ENCODE measurements around the gene MYH10.

Gene MYH10

DNA sequence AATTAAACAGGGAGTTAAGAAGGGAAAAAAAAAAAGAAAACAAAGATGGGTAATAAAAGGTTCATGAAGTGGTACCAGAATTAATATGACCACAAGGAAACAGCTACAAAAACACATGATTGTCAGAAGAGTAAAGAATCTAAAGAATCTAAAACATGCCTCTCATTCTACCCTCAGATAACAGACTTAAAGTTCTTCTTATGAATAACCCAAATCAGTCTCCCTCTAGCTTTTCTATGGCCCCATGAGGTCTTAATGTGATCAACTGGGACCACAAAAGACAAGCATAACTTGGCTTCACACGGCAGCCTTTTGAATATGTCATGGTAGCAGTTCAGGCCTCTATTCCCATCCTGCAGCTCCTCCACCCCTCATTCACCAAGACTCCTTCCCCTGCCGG, 6.9 kb downstream of the MYH10 start:
- POLR2A ChIA-PET = no interaction called here
- CTCF ChIA-PET = interaction anchor here (1.3 to 1.6 kb wide), 2 partner anchors 15 to 162 kb away, joined by 3 to 5 read pairs; no protein-coding TSS in a partner anchor
- DNase-seq = no peak
- 100% methylated on average over 1 of the region's 2 CpGs for WGBS (ENCODE audit: insufficient coverage)
- Histone ChIP-seq H3K9me3 (ENCODE audit: control extremely low read depth in 1 of 5, control insufficient read depth in 4 of 5, insufficient read depth in 2 of 5, low read depth in 1 of 5, low read length in 4 of 5) (no peaks in the 10 kb centered on the region), H3K4me3 (ENCODE audit: control insufficient read depth in 1 of 7, extremely low read depth in 1 of 7, insufficient read depth in 4 of 7, low read depth in 2 of 7, low read length in 6 of 7) (no peak overlapping the region), H3K36me3 (ENCODE audit: control insufficient read depth in 4 of 4, insufficient read depth in 4 of 4, low read length in 3 of 4) (peaks cover 0 to 13% (median 2%) of the 10 kb centered on the region in 4 experiments), H3K27ac (ENCODE audit: insufficient read depth in 1 of 2, low read depth in 1 of 2, low read length in 2 of 2, poor library complexity in 1 of 2, severe bottlenecking in 2 of 2) (no peak overlapping the region), H3K27me3 (replicated peaks in 2 of 5; ENCODE audit: control insufficient read depth in 4 of 5, insufficient read depth in 5 of 5, low read length in 4 of 5) (peaks cover 5 to 21% (median 8%) of the 10 kb centered on the region in 5 experiments), H3K4me1 (ENCODE audit: control extremely low read depth in 1 of 4, control insufficient read depth in 4 of 4, insufficient read depth in 4 of 4, low read length in 3 of 4) (peaks cover 0 to 6% (median under 1%) of the 10 kb centered on the region in 4 experiments)

- no peak for DNase-seq
- H3K27ac ChIP-seq (ENCODE audit: insufficient read depth in 1 of 2, low read depth in 1 of 2, low read length in 2 of 2, poor library complexity in 1 of 2, severe bottlenecking in 2 of 2) = no peak overlapping the region
- peaks cover 3 to 13% (median 8%) of the 10 kb centered on the region in 5 experiments for H3K27me3 ChIP-seq (replicated peaks in 2 of 5; ENCODE audit: control insufficient read depth in 4 of 5, insufficient read depth in 5 of 5, low read length in 4 of 5)
- H3K4me1 ChIP-seq (ENCODE audit: control extremely low read depth in 1 of 4, control insufficient read depth in 4 of 4, insufficient read depth in 4 of 4, low read length in 3 of 4) = no peaks in the 10 kb centered on the region
- peaks cover 0 to 15% (median 2%) of the 10 kb centered on the region in 4 experiments for H3K36me3 ChIP-seq (ENCODE audit: control insufficient read depth in 4 of 4, insufficient read depth in 4 of 4, low read length in 3 of 4)
- H3K4me3 ChIP-seq (ENCODE audit: control insufficient read depth in 1 of 7, extremely low read depth in 1 of 7, insufficient read depth in 4 of 7, low read depth in 2 of 7, low read length in 6 of 7) = no peak overlapping the region
- H3K9me3 ChIP-seq (ENCODE audit: control extremely low read depth in 1 of 5, control insufficient read depth in 4 of 5, insufficient read depth in 2 of 5, low read depth in 1 of 5, low read length in 4 of 5) = peaks cover 0 to 3% (median 0%) of the 10 kb centered on the region in 5 experiments
- 55% methylated on average over 4 of the region's 4 CpGs for WGBS (ENCODE audit: insufficient coverage)
- ChIA-PET CTCF (interaction anchor here (1.0 to 1.6 kb wide), 3 partner anchors 17 to 164 kb away, joined by 3 to 5 read pairs (median 3); no protein-coding TSS in a partner anchor), POLR2A (no interaction called here)
Observed at GRCh38 chr17:8622191-8622590, 8.3 kb downstream of the MYH10 start.

DNA sequence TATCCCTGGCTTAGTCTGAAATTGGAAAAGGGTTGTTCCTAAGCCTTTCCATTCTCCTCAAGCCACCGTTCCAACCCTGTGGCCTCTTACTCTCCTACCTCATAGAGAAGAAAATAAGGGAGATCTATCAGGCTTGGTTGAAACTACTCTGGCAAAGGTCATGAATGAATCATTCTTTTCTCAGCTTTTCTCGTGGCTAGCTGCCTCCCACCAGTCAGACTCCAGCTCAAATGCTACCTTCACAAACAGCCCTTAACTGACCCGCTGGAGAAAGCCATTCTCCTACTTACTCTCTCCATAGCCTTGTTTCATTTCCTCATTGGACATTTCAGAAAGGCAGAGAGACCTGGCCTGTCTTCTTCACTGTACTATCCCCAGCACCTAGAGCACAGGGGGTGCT, 8.9 kb downstream of the MYH10 start:
- Histone ChIP-seq H3K36me3 (ENCODE audit: control insufficient read depth in 4 of 4, insufficient read depth in 4 of 4, low read length in 3 of 4) (peaks cover 0 to 18% (median 3%) of the 10 kb centered on the region in 4 experiments), H3K4me1 (ENCODE audit: control extremely low read depth in 1 of 4, control insufficient read depth in 4 of 4, insufficient read depth in 4 of 4, low read length in 3 of 4) (no peaks in the 10 kb centered on the region), H3K27ac (ENCODE audit: insufficient read depth in 1 of 2, low read depth in 1 of 2, low read length in 2 of 2, poor library complexity in 1 of 2, severe bottlenecking in 2 of 2) (no peak overlapping the region), H3K27me3 (replicated peaks in 2 of 5; ENCODE audit: control insufficient read depth in 4 of 5, insufficient read depth in 5 of 5, low read length in 4 of 5) (peaks cover 3 to 12% (median 7%) of the 10 kb centered on the region in 5 experiments), H3K4me3 (ENCODE audit: control insufficient read depth in 1 of 7, extremely low read depth in 1 of 7, insufficient read depth in 4 of 7, low read depth in 2 of 7, low read length in 6 of 7) (no peak overlapping the region), H3K9me3 (ENCODE audit: control extremely low read depth in 1 of 5, control insufficient read depth in 4 of 5, insufficient read depth in 2 of 5, low read depth in 1 of 5, low read length in 4 of 5) (peaks cover 0 to 4% (median 0%) of the 10 kb centered on the region in 5 experiments)
- CTCF ChIA-PET = no interaction called here
- POLR2A ChIA-PET = no interaction called here
- 100% methylated on average over 3 of the region's 3 CpGs for WGBS (ENCODE audit: insufficient coverage)
- no peak for DNase-seq

DNA sequence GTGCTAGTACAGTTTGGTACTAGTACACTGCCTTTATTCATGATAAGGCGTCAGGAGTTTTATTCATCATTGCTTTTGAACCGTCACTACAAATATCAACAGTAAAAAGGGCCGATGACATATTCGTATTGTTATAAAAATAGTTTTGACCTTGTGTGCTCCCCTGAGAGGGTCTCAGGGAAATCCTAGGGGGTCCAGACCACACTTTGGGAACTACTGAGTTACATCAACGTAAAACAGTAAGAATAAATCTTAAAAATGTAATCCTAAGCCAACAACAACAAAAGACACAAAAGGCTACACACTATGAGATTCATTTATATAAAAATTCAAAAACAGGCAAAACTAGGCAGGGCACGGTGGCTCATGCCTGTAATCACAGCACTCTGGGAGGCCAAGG, 11.2 kb downstream of the MYH10 start:
- CTCF ChIA-PET = no interaction called here
- peaks cover 0 to 18% (median 3%) of the 10 kb centered on the region in 4 experiments for H3K36me3 ChIP-seq (ENCODE audit: control insufficient read depth in 4 of 4, insufficient read depth in 4 of 4, low read length in 3 of 4)
- DNase-seq = no peak
- H3K9me3 ChIP-seq (ENCODE audit: control extremely low read depth in 1 of 5, control insufficient read depth in 4 of 5, insufficient read depth in 2 of 5, low read depth in 1 of 5, low read length in 4 of 5) = peaks cover 0 to 4% (median 0%) of the 10 kb centered on the region in 5 experiments
- POLR2A ChIA-PET = no interaction called here
- 83% methylated on average over 1 of the region's 6 CpGs for WGBS (ENCODE audit: insufficient coverage)
- no peak overlapping the region for H3K4me3 ChIP-seq (ENCODE audit: control insufficient read depth in 1 of 7, extremely low read depth in 1 of 7, insufficient read depth in 4 of 7, low read depth in 2 of 7, low read length in 6 of 7)
- H3K4me1 ChIP-seq (ENCODE audit: control extremely low read depth in 1 of 4, control insufficient read depth in 4 of 4, insufficient read depth in 4 of 4, low read length in 3 of 4) = no peaks in the 10 kb centered on the region
- no peak overlapping the region for H3K27ac ChIP-seq (ENCODE audit: insufficient read depth in 1 of 2, low read depth in 1 of 2, low read length in 2 of 2, poor library complexity in 1 of 2, severe bottlenecking in 2 of 2)
- H3K27me3 ChIP-seq (replicated peaks in 2 of 5; ENCODE audit: control insufficient read depth in 4 of 5, insufficient read depth in 5 of 5, low read length in 4 of 5) = peaks cover 3 to 12% (median 7%) of the 10 kb centered on the region in 5 experiments

GRCh38 chr17:8618825-8619224, 11.7 kb downstream of the MYH10 start:
- peaks cover 0 to 4% (median 0%) of the 10 kb centered on the region in 5 experiments for H3K9me3 ChIP-seq (ENCODE audit: control extremely low read depth in 1 of 5, control insufficient read depth in 4 of 5, insufficient read depth in 2 of 5, low read depth in 1 of 5, low read length in 4 of 5)
- 95% methylated on average over 2 of the region's 3 CpGs for WGBS (ENCODE audit: insufficient coverage)
- peaks cover 3 to 8% (median 7%) of the 10 kb centered on the region in 5 experiments for H3K27me3 ChIP-seq (replicated peaks in 2 of 5; ENCODE audit: control insufficient read depth in 4 of 5, insufficient read depth in 5 of 5, low read length in 4 of 5)
- no peaks in the 10 kb centered on the region for H3K4me1 ChIP-seq (ENCODE audit: control extremely low read depth in 1 of 4, control insufficient read depth in 4 of 4, insufficient read depth in 4 of 4, low read length in 3 of 4)
- ChIA-PET POLR2A (no interaction called here), CTCF (no interaction called here)
- H3K36me3 ChIP-seq (ENCODE audit: control insufficient read depth in 4 of 4, insufficient read depth in 4 of 4, low read length in 3 of 4) = peaks cover 0 to 18% (median 3%) of the 10 kb centered on the region in 4 experiments
- H3K27ac ChIP-seq (ENCODE audit: insufficient read depth in 1 of 2, low read depth in 1 of 2, low read length in 2 of 2, poor library complexity in 1 of 2, severe bottlenecking in 2 of 2) = no peak overlapping the region
- no peak for DNase-seq
- no peak overlapping the region for H3K4me3 ChIP-seq (ENCODE audit: control insufficient read depth in 1 of 7, extremely low read depth in 1 of 7, insufficient read depth in 4 of 7, low read depth in 2 of 7, low read length in 6 of 7)

GRCh38 chr17:8614988-8615387, 15.5 kb downstream of the MYH10 start:
- Histone ChIP-seq H3K9me3 (ENCODE audit: control extremely low read depth in 1 of 5, control insufficient read depth in 4 of 5, insufficient read depth in 2 of 5, low read depth in 1 of 5, low read length in 4 of 5) (peaks cover 0 to 17% (median 3%) of the 10 kb centered on the region in 5 experiments), H3K27ac (ENCODE audit: insufficient read depth in 1 of 2, low read depth in 1 of 2, low read length in 2 of 2, poor library complexity in 1 of 2, severe bottlenecking in 2 of 2) (no peak overlapping the region), H3K4me3 (ENCODE audit: control insufficient read depth in 1 of 7, extremely low read depth in 1 of 7, insufficient read depth in 4 of 7, low read depth in 2 of 7, low read length in 6 of 7) (no peak overlapping the region), H3K4me1 (ENCODE audit: control extremely low read depth in 1 of 4, control insufficient read depth in 4 of 4, insufficient read depth in 4 of 4, low read length in 3 of 4) (no peaks in the 10 kb centered on the region), H3K36me3 (ENCODE audit: control insufficient read depth in 4 of 4, insufficient read depth in 4 of 4, low read length in 3 of 4) (peaks cover 0 to 9% (median 1%) of the 10 kb centered on the region in 4 experiments), H3K27me3 (replicated peaks in 2 of 5; ENCODE audit: control insufficient read depth in 4 of 5, insufficient read depth in 5 of 5, low read length in 4 of 5) (no peaks in the 10 kb centered on the region)
- ChIA-PET POLR2A (no interaction called here), CTCF (no interaction called here)
- no CpG with 5 or more reads among the region's 2 CpGs for WGBS (ENCODE audit: insufficient coverage)
- no peak for DNase-seq

- ChIA-PET CTCF (no interaction called here), POLR2A (no interaction called here)
- peaks cover 0 to 12% (median 2%) of the 10 kb centered on the region in 5 experiments for H3K9me3 ChIP-seq (ENCODE audit: control extremely low read depth in 1 of 5, control insufficient read depth in 4 of 5, insufficient read depth in 2 of 5, low read depth in 1 of 5, low read length in 4 of 5)
- H3K4me1 ChIP-seq (ENCODE audit: control extremely low read depth in 1 of 4, control insufficient read depth in 4 of 4, insufficient read depth in 4 of 4, low read length in 3 of 4) = no peaks in the 10 kb centered on the region
- WGBS (ENCODE audit: insufficient coverage) = 86% methylated on average over 5 of the region's 8 CpGs
- H3K27ac ChIP-seq (ENCODE audit: insufficient read depth in 1 of 2, low read depth in 1 of 2, low read length in 2 of 2, poor library complexity in 1 of 2, severe bottlenecking in 2 of 2) = no peak overlapping the region
- peaks cover 0 to 4% (median 0%) of the 10 kb centered on the region in 4 experiments for H3K36me3 ChIP-seq (ENCODE audit: control insufficient read depth in 4 of 4, insufficient read depth in 4 of 4, low read length in 3 of 4)
- peak; percentile 7 to 48 (median 38) for DNase-seq
- H3K4me3 ChIP-seq (ENCODE audit: control insufficient read depth in 1 of 7, extremely low read depth in 1 of 7, insufficient read depth in 4 of 7, low read depth in 2 of 7, low read length in 6 of 7) = no peak overlapping the region
- no peaks in the 10 kb centered on the region for H3K27me3 ChIP-seq (replicated peaks in 2 of 5; ENCODE audit: control insufficient read depth in 4 of 5, insufficient read depth in 5 of 5, low read length in 4 of 5)
Observed at GRCh38 chr17:8611619-8612298, 18.8 kb downstream of the MYH10 start.

All from common myeloid progenitor, CD34-positive (primary cell).